CD14-positive monocyte (primary cell): ENCODE data around the gene A2M. TPM values are rescaled to one million over a fixed set of nuclear protein-coding genes. Genes with fewer than 3 reads are reported as not detected.

Experiments used
- DNase-seq, 3 donors: peaks; one replicate each; pipeline ENCODE4 v3.0.0-alpha.2; 2011 to 2022
- H2AFZ ChIP-seq: 2 replicates; pipeline ENCODE4 v1.6.0; 2012; ENCODE audit warnings: mild to moderate bottlenecking, low read depth, low read length, inconsistent platforms; ENCODE audit not compliant: insufficient read depth, poor library complexity, severe bottlenecking
- H3K27ac ChIP-seq, 2 donors: 1 replicate in 1 of 2; 2 replicates in 1 of 2; pipeline ENCODE4 v1.5.1; 2012 to 2013; ENCODE audit warnings: low read length in 2 of 2, control low read depth in 1 of 2, inconsistent platforms in 1 of 2, low read depth in 1 of 2, mild to moderate bottlenecking in 1 of 2
- H3K27me3 ChIP-seq, 2 donors: one replicate each; pipeline versions ENCODE4 v1.6.0 to v1.6.1; 2011 to 2013; ENCODE audit warnings: low read length in 2 of 2; ENCODE audit not compliant: control insufficient read depth in 2 of 2, insufficient read depth in 2 of 2
- H3K36me3 ChIP-seq, 2 donors: replicated peaks in 1 of 2; 1 replicate in 1 of 2; 2 replicates in 1 of 2; pipeline versions ENCODE4 v1.5.1 to v1.6.1; 2012 to 2013; ENCODE audit warnings: low read length in 2 of 2, control low read depth in 1 of 2, inconsistent platforms in 1 of 2, mild to moderate bottlenecking in 1 of 2; ENCODE audit not compliant: insufficient read depth in 2 of 2, control insufficient read depth in 1 of 2
- H3K4me1 ChIP-seq, 2 donors: 1 replicate in 1 of 2; 2 replicates in 1 of 2; pipeline versions ENCODE4 v1.5.1 to v1.6.1; 2012 to 2013; ENCODE audit warnings: low read length in 2 of 2, control low read depth in 1 of 2, inconsistent platforms in 1 of 2, mild to moderate bottlenecking in 1 of 2, moderate library complexity in 1 of 2; ENCODE audit not compliant: insufficient read depth in 2 of 2, control insufficient read depth in 1 of 2
- H3K4me2 ChIP-seq: replicated peaks from 2 replicates; pipeline ENCODE3; 2012; ENCODE audit warnings: low read length, moderate library complexity, mild to moderate bottlenecking; ENCODE audit not compliant: poor library complexity, severe bottlenecking; ENCODE audit errors: extremely low read depth
- H3K4me3 ChIP-seq, 3 experiments: fragments of 200-600 bp in 1 of 3; sonication (generic) in 1 of 3; replicated peaks in 1 of 3; 1 replicate in 2 of 3; 2 replicates in 1 of 3; pipeline ENCODE4 v1.5.1; 2011 to 2013; ENCODE audit warnings: low read length in 3 of 3, mild to moderate bottlenecking in 3 of 3, control low read depth in 2 of 3, low read depth in 2 of 3, inconsistent platforms in 1 of 3, moderate library complexity in 1 of 3
- H3K79me2 ChIP-seq: 2 replicates; pipeline ENCODE4 v1.6.0; 2012; ENCODE audit warnings: mild to moderate bottlenecking, control low read depth, inconsistent platforms, low read length, moderate library complexity; ENCODE audit not compliant: insufficient read depth
- H3K9ac ChIP-seq: 2 replicates; pipeline ENCODE4 v1.6.0; 2017; ENCODE audit warnings: low read length, mild to moderate bottlenecking; ENCODE audit not compliant: insufficient read depth, poor library complexity, severe bottlenecking
- H3K9me3 ChIP-seq, 2 donors: replicated peaks in 1 of 2; 1 replicate in 1 of 2; 2 replicates in 1 of 2; pipeline versions ENCODE4 v1.5.1 to v1.6.1; 2012 to 2013; ENCODE audit warnings: low read length in 2 of 2, control low read depth in 1 of 2; ENCODE audit not compliant: control insufficient read depth in 1 of 2, insufficient read depth in 1 of 2
- H4K20me1 ChIP-seq: 2 replicates; pipeline ENCODE4 v1.6.0; 2012; ENCODE audit warnings: mild to moderate bottlenecking, low read length, control low read depth, moderate library complexity; ENCODE audit not compliant: insufficient read depth
- H3K27ac Mint-ChIP-seq, 7 donors: one replicate each; pipeline ENCODE4 v1.8.0; 2020; ENCODE audit warnings: mild to moderate bottlenecking in 7 of 7, mixed read lengths in 7 of 7, moderate library complexity in 6 of 7, inconsistent platforms in 2 of 7
- H3K27me3 Mint-ChIP-seq, 3 donors: one replicate each; pipeline ENCODE4 v1.8.0; 2021 to 2022; ENCODE audit warnings: low read depth in 3 of 3, mild to moderate bottlenecking in 3 of 3, mixed read lengths in 3 of 3, moderate library complexity in 3 of 3, inconsistent platforms in 1 of 3
- H3K36me3 Mint-ChIP-seq, 2 donors: one replicate each; pipeline ENCODE4 v1.8.0; 2020; ENCODE audit warnings: mixed read lengths in 2 of 2, inconsistent platforms in 1 of 2, mild to moderate bottlenecking in 1 of 2
- H3K4me1 Mint-ChIP-seq: one replicate; pipeline ENCODE4 v1.8.0; 2020; ENCODE audit warnings: mild to moderate bottlenecking, mixed read lengths
- H3K4me3 Mint-ChIP-seq, 2 donors: one replicate each; pipeline ENCODE4 v1.8.0; 2020; ENCODE audit warnings: mild to moderate bottlenecking in 2 of 2, mixed read lengths in 2 of 2, moderate library complexity in 1 of 2
- H3K9me3 Mint-ChIP-seq, 7 donors: one replicate each; pipeline ENCODE4 v1.8.0; 2020 to 2022; ENCODE audit warnings: mixed read lengths in 7 of 7, mild to moderate bottlenecking in 6 of 7, moderate library complexity in 6 of 7, inconsistent platforms in 2 of 7
- WGBS: methylation state at CpG from one replicate; pipeline ENCODE4 v1.1.5; 2013; ENCODE audit warnings: missing lambda C conversion rate; ENCODE audit not compliant: insufficient coverage; 5-methylcytosine and 5-hydroxymethylcytosine counted together
- intact Hi-C, 2 donors: fragments of 100-400 bp; cut with micrococcal nuclease; formaldehyde crosslinking; loops; one replicate each; pipeline versions ENCODE4 v1.15.0 to v1.15.1; 2023
- polyA plus RNA-seq, 3 donors: library from polyadenylated mRNA; depleted of rRNA in 1 of 3; unstranded in 2 of 3; stranded (reverse) in 1 of 3; fragments of 300-500 nt in 2 of 3; fragments of >200 nt in 1 of 3; fragmentation: Illumina TruSeq in 2 of 3; gene quantifications; 1 replicate in 2 of 3; 2 replicates in 1 of 3; pipeline ENCODE4 v1.2.3, GENCODE V29; 2012 to 2021
- TF ChIP-seq, protein P1 (sequence below): fragments of 200-600 bp; IDR thresholded peaks from one replicate; pipeline ENCODE4 v1.8.0; 2022; ENCODE audit warnings: antibody characterized with exemption, mild to moderate bottlenecking

Gene A2M
- polyA plus RNA-seq, 3 donors, result 0.12 to 1.2 TPM; not detected in 1

- no peaks in the 10 kb centered on the region for H3K36me3 ChIP-seq
- H4K20me1 ChIP-seq, result no peaks in the 10 kb centered on the region
- no peak overlapping the region for H2AFZ ChIP-seq
- WGBS, result 97% methylated on average over 11 of the region's 14 CpGs
- no peak for DNase-seq
- H3K9ac ChIP-seq, result no peak overlapping the region
- no peaks in the 10 kb centered on the region for H3K79me2 ChIP-seq
- no peaks in the 10 kb centered on the region for H3K36me3 Mint-ChIP-seq
- H3K4me3 Mint-ChIP-seq, result no peak overlapping the region
- peaks cover 4 to 10% of the 10 kb centered on the region in 2 donors for H3K4me1 ChIP-seq
- no peak overlapping the region for H3K4me2 ChIP-seq
- TF ChIP-seq, protein P1, sequence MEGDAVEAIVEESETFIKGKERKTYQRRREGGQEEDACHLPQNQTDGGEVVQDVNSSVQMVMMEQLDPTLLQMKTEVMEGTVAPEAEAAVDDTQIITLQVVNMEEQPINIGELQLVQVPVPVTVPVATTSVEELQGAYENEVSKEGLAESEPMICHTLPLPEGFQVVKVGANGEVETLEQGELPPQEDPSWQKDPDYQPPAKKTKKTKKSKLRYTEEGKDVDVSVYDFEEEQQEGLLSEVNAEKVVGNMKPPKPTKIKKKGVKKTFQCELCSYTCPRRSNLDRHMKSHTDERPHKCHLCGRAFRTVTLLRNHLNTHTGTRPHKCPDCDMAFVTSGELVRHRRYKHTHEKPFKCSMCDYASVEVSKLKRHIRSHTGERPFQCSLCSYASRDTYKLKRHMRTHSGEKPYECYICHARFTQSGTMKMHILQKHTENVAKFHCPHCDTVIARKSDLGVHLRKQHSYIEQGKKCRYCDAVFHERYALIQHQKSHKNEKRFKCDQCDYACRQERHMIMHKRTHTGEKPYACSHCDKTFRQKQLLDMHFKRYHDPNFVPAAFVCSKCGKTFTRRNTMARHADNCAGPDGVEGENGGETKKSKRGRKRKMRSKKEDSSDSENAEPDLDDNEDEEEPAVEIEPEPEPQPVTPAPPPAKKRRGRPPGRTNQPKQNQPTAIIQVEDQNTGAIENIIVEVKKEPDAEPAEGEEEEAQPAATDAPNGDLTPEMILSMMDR, result no peak
- H3K4me1 Mint-ChIP-seq, result peaks cover 9% of the 10 kb centered on the region
- H3K27me3 ChIP-seq, result no peaks in the 10 kb centered on the region
- no peak overlapping the region for H3K27ac ChIP-seq
- H3K27ac Mint-ChIP-seq, result no peak overlapping the region
- H3K9me3 ChIP-seq, result no peaks in the 10 kb centered on the region
- peaks cover 0 to 3% (median 0%) of the 10 kb centered on the region in 7 donors for H3K9me3 Mint-ChIP-seq
- no peaks in the 10 kb centered on the region for H3K27me3 Mint-ChIP-seq
- intact Hi-C loops, result no loop called here
- no peak overlapping the region for H3K4me3 ChIP-seq
Measured at GRCh38 chr12:9098463-9099026, 17.2 kb downstream of the A2M start.

DNA sequence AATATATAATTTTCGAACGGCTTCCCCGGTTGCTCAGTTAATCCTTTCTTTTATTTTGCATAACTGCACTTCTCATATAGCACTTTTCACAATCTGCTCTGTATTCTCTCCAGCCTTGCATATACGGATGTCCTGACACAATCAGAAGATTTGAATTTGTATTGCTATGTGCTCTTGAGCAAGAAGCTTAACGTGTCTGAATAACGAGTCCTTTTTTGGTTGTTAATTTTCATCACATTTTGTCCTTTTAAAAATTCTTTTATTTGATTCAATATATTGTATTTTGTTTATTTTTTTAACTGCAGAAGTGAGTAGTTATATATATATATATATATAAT lies 17.6 kb downstream of the A2M start:
- Histone ChIP-seq H3K9me3 (no peaks in the 10 kb centered on the region), H3K4me1 (peaks cover 4 to 10% of the 10 kb centered on the region in 2 donors), H3K27ac (no peak overlapping the region), H3K4me3 (no peak overlapping the region), H3K27me3 (no peaks in the 10 kb centered on the region), H3K9ac (no peak overlapping the region), H3K4me2 (no peak overlapping the region), H2AFZ (no peak overlapping the region), H4K20me1 (no peaks in the 10 kb centered on the region), H3K79me2 (no peaks in the 10 kb centered on the region), H3K36me3 (no peaks in the 10 kb centered on the region)
- no peak overlapping the region for H3K27ac Mint-ChIP-seq
- no peaks in the 10 kb centered on the region for H3K36me3 Mint-ChIP-seq
- WGBS, result no CpG with 5 or more reads among the region's 6 CpGs
- H3K9me3 Mint-ChIP-seq, result peaks cover 0 to 3% (median 0%) of the 10 kb centered on the region in 7 donors
- H3K4me1 Mint-ChIP-seq, result peaks cover 9% of the 10 kb centered on the region
- DNase-seq, result no peak
- intact Hi-C loops, result no loop called here
- no peak overlapping the region for H3K4me3 Mint-ChIP-seq
- peaks cover 0 to 1% (median 0%) of the 10 kb centered on the region in 3 donors for H3K27me3 Mint-ChIP-seq
- TF ChIP-seq, protein P1, result no peak
